NCI-H1930 (cell line): ENCODE measurements around the gene TSPO2.
A peak's percentile ranks its signal among the peaks of the same experiment; 100 is the strongest.

Experiments
- DNase-seq, 2 experiments: peaks; one replicate each; lab custom pipeline; 2025; lab: John Stamatoyannopoulos, UW

Gene TSPO2

GRCh38 chr6:41027799-41028560 lies 14.3 kb upstream of the TSPO2 start:
- peak; percentile 59 to 76 for DNase-seq

- no peak for DNase-seq
Observed at GRCh38 chr6:41028561-41029412, 13.5 kb upstream of the TSPO2 start.

DNA sequence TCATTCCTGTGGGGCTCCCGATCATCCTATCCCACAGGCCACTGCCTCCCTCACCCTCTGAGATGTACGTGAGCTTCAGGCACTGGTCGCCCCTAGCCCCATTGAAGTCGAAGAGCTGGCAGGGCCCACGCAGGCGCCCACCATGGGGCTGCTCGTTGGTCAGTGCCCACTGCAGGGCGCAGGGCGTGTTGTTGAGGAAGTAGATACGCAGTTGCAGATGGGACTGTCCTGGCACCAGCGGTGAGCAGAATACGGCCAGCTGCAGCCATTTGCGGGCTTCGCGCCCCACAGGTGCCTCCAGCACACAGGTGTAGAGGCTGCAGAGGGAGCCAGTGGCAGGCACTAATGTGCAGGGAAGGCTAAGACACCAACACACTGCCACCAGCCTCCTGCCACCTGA lies 9.4 kb upstream of the TSPO2 start:
- no peak for DNase-seq

DNA sequence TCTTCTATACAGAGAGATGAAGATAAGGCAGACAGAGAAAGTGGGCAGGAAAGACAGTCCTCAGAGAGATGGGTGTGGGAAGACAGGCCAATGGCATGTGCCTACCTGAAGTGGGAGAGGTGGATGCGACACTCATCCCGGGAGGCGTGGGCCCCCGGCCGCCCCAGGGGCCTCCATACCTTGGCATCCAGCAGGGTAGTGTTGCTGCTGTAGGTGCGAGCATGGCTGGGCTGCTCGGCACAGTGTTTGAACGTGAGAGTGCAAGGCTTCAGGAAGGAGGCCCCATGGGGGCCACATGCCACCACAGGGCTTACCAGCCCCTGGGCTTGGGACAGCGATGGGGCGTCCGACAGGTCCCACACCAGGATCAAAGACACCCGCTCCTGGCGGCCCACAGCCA lies 8.5 kb upstream of the TSPO2 start:
- no peak for DNase-seq

GRCh38 chr6:41036186-41036585 lies 6.1 kb upstream of the TSPO2 start:
- DNase-seq: no peak

DNA sequence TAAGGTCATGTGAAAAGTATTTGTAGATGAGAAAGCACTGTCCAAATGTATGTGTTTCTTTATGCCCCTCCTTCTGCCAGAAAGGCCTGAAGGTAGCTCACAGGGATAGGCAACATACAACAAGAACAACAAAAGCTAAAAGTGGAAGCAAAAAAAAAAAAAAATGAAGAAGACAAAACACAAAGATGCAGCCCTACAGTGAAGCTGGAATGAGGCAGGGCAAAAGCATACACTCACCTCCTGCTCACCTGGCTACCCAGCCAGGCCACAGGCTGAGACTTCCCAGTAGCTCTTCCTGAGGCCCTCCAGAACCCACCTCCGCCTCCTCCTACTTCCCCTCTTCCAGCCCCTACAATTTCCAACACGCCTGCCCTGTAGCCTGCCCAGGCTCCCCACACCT lies 5.7 kb upstream of the TSPO2 start:
- no peak for DNase-seq

DNA sequence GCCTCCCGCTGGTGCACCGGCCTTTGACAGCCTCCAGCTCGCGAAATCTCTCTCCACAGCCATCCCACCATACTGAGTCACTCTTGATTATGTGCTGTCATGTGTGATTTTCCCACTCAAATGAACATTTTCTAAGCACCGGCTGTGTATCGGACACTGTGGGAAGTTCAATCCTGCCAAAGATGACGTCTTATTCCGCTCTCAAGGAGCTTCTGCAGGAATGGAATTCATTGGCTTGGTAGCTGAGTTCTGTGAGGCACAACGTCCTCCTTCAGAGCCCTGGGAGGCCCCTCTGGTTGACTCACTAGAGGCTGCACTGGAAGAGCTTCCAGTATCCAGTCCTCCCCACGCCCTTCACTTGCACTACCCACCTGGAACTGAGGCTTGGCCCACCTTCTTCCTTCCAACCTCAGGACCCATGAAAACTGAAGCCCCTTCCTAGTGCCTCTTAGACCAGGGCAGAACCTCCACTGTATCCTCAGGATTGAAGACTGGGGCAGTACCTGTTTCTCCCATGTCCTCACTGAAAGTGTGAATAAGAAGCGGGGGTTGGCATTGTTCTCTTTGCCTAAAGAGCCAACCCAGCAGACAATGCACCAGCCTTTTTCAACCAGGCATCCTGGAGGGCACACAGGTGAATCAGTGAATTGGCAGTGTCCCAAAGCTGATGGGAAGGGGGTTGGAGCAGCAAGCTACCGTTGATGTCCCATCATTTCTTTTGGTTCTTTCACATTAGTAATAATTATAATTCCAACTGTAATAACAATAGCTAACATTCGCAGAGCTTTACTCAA lies 5.0 kb upstream of the TSPO2 start:
- no peak for DNase-seq

DNA sequence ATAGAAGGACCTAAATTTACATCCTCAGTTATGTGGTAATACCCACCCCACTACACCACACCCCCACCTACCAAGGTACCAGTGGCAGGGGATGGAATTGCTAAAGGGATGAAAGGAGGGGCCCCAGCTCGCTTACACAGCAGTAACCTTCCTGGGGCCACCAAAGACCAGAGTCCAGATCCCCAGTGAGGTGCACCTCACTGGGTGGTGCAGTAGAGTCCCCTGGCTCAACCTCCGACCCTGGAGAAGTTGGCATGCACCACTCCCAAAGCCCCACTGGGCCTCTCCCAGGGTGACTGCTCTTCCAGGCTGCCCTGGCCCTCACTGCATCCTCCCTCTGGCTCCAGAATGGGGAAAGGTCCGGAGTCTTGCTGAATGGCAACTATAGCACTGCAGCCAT lies 4.1 kb upstream of the TSPO2 start:
- DNase-seq: no peak

DNA sequence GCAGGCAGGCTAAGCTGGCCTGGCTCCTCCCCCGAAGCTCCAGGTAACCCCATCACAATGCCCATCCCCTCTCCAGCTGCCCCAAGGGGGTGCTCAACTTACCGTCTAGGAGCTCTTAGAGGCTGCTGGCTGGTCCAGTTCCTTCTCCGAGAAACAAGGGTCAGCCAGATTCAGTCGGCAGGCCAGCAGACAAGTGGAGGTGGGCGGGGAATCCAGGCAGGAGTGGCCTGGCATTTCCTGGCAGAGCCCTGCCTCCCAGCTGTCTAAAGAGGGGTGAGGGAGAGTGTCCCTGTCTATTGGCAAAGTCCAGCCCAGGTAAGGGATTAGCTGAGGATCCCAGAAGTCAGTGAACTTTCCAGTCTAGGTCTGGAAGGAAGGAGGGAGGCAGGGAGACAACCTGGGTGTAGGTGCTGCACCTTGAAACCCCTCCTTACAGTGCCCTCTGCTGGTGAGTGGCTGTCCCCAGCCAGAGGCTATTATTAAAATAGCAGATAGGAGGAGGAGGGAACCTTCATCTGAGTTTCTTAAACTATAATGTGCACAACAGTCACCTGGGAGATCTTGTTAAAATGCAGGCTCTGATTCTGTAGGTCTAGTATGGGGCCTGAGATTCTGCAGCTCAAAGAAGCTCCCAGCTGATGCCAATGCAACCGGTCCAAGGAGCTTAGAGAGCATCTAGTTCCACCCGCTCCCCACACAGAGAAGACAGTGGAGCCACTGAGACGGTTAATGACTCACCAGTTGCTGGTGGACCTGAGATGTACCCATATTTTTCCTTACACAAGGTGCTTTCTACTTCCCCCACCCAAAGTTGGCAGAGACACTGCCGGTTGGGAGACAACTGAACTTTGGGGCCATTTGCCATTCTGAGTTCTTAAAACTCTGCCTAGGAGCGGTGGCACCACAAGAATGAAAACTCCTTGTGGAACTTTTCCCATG lies 2.9 kb upstream of the TSPO2 start, which contains the start of gene UNC5CL:
UNC5CL (minus strand) TSS at position 162 of the 939 bp plus-strand sequence. CDS start 4,147 bp downstream, outside the sequence.
- DNase-seq: no peak

GRCh38 chr6:41040101-41040939 lies 1.9 kb upstream of the TSPO2 start:
- no peak for DNase-seq

- DNase-seq: no peak
Observed at GRCh38 chr6:41040940-41041536, 1.2 kb upstream of the TSPO2 start.

GRCh38 chr6:41043151-41043550 lies 884 bp downstream of the TSPO2 start:
- no peak for DNase-seq

- no peak for DNase-seq
Observed at GRCh38 chr6:41045664-41046063, 3.4 kb downstream of the TSPO2 start.

DNA sequence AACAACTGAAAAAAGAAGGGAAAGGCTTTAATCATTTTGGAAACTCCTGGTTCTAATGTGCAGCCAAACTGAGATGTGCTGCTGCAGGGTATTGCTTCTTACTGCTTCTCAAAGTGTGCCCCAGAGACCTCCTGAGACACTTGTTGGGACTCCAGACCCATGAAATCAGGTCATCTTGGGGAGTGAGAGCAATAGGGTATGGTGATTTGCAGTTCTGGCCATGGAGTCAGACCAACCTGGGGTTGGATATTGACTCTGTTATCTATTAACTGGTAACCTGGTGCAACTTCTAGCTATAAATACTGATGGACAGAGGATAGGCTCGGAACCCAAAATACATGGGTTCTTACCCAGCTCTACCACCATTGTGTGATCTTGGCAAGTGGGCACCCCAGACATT lies 3.8 kb downstream of the TSPO2 start:
- DNase-seq: no peak

GRCh38 chr6:41047306-41047705 lies 5.0 kb downstream of the TSPO2 start:
- DNase-seq: no peak

DNA sequence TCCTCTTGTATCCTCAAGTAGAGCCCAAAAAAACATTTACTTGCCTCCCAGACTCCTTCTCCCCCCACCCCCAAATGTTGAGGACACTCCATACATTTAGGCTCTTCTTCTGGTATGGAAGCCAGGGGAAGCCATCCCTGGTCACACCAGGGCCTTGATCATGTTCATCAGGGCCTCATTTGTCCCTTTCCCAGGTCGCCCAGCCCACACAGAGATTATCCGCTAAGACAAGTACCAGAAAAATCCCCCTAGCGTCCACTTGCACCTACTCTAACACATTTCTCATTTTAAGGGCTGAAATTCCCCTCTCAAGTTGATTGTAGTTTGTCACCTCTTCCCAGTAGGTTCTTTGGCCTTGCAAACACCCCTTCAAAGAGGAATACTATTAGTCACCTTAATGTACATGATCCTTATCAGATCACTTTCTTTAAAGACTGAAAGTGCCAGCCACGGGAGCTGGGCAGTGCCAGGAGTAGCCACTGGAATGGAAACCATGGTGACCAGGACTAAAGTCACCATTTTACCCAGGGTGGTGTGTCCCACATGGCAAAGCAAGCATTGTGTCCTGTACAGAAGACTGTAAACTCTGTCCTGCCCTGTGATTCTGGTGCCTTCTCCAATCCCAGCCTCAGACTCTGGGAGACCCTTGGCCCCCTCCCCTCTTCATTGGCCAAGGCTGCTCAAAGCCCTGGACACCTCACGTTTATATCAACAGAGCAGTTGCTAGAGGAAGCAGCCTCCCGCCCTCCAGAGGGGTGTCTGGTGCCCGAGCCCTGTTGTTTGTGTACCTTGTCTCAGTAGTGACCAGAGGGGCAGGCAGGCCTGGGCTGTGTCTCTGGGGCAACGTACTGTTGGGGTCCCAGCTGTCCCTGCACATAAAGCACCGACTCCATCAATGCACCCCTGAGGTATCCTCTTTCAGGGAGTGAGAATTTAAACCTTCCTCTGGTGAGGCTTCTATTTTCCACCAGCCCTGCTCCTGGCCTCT lies 5.8 kb downstream of the TSPO2 start:
- no peak for DNase-seq

GRCh38 chr6:41049521-41049920 lies 7.3 kb downstream of the TSPO2 start:
- DNase-seq: no peak

GRCh38 chr6:41049955-41050354 lies 7.7 kb downstream of the TSPO2 start:
- no peak for DNase-seq

DNA sequence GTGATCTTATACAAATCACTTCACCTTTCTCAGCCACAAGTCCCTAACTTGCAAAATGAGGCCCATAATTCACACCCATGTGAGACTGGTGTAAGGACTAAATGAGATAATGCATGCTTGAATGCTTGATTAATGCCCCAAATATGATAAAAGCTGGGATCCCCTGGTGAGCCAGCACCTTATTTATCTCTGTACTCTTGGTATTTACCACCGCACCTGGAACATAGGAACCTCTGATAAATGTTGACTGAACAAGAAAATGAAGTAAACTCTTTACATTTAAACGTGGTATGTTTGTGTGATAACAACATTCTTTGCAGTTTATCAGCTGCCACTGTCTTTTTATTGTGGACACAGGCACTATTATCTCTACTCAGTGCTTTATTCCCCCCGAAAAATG lies 8.3 kb downstream of the TSPO2 start:
- no peak for DNase-seq
